HG03520 (cell line): ENCODE measurements around the gene KCNT1.

Experiments
- ATAC-seq: cut with Tn5 transposase; IDR thresholded peaks from one replicate; pipeline ENCODE4 v1.9.1; 2021; ENCODE audit warnings: mild to moderate bottlenecking, moderate library complexity; ENCODE audit not compliant: unreplicated experiment

The KCNT1 gene

DNA sequence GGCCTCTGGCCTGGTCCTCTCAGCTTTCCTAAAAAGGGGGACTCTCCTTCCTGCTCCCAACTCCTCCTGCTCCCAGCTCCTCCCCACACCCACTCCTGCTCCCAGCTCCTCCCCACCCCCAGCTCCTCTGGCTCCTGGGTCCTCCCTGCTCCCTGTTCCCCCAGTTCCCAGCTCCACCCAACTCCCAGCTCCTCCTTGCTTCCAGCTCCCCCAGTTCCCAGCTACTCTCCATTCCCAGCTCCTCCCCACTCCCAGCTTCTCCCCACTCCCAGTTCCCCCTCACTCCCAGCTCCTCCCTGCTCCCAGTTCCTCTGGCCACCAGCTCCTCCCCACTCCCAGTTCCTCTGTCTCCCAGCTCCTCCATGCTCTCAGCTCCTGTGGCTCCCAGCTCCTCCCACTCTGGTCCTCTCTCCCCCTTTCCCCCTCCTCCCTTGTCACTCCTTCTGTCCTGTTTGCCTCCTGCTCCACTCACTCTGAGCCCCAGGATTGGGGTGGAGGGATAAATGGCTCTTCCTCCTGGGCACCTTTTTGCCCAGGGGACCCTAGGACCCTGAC is 75.7 kb downstream of the KCNT1 start:
- no peak for ATAC-seq

DNA sequence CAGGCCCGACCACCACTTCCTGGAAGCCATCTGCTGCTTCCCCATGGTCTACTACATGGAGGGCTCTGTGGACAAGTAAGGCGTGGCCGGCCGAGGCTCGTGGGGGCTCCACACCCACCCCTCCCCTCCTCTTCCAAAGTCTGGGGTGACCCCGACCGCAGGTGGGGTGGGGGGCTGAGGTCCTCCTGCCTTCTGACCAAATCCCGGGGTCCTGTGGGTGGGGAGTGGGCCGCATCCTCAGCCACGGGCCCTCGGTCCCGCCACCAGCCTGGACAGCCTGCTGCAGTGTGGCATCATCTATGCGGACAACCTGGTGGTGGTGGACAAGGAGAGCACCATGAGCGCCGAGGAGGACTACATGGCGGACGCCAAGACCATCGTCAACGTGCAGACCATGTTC is 76.4 kb downstream of the KCNT1 start:
- ATAC-seq, result no peak

- no peak for ATAC-seq
Observed at GRCh38 chr9:135779571-135779970, 77.6 kb downstream of the KCNT1 start.

DNA sequence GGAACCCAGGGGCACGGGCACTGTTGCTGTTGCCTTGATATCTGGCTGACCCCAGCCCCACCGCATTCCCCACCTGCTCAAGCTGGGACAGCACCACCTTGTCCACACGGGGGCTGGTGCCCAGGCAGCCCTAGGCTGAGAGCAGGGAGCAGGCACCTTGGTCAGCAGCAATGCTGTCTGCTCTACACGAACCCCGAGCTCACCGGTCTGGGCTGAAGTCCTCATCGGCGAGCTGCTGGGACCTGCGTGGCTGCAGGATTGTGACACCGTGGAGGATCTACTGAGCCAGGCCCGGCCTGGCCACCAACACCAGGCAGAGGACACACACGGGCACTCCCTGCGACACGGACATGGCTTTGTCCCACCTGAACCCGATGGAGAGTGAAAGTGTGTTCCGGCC is 78.1 kb downstream of the KCNT1 start:
- no peak for ATAC-seq

DNA sequence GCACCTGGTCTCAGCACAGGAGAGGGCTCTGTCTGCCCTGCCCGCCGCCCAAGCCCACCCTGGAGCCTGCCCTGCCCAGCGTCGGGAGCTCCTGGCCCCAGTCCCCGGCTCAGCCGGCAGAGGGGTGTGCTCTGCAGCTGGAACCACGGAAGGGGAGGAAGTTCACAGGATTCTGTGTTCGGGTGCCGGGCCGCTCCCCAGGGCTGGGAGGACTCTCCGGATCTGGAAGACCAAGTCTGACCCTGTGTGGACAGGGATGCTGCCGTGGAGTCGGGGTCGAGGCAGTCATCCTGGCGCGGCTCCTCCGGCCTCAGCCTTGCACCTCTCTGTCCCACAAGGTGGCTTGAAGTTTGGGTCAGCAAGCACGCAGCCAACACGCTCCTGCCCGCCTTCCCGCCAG is 78.6 kb downstream of the KCNT1 start:
- no peak for ATAC-seq

- no peak for ATAC-seq
Observed at GRCh38 chr9:135782946-135783345, 81.0 kb downstream of the KCNT1 start.

- no peak for ATAC-seq
Observed at GRCh38 chr9:135783540-135784245, 81.7 kb downstream of the KCNT1 start.

DNA sequence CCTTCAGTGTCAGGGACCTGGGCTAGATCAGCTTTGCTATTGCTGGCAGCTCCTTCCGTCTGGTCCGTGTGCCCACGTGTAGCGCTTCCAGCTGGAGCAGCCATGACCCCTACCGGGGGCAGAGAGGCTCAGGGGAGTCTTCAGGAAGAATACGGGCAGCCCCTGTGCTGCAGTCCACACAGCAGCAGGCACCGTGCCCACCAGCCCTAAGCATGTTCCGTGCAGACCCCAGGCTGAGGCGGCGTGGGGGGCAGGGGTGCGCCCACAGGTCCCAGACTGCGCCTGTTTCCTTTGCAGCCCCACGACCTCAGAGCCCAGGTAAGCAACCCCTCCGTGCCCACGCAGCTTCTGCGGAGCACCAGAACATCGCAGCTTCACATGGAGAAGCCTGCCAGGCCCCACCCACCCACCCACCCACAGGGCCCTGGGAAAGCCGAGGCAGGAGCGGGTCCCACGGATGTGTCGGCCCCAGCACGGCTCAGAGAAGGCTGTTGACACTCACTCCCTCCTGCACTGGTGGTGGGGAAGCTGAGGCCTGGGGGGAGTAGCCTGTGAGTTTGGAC is 83.1 kb downstream of the KCNT1 start:
- no peak for ATAC-seq

DNA sequence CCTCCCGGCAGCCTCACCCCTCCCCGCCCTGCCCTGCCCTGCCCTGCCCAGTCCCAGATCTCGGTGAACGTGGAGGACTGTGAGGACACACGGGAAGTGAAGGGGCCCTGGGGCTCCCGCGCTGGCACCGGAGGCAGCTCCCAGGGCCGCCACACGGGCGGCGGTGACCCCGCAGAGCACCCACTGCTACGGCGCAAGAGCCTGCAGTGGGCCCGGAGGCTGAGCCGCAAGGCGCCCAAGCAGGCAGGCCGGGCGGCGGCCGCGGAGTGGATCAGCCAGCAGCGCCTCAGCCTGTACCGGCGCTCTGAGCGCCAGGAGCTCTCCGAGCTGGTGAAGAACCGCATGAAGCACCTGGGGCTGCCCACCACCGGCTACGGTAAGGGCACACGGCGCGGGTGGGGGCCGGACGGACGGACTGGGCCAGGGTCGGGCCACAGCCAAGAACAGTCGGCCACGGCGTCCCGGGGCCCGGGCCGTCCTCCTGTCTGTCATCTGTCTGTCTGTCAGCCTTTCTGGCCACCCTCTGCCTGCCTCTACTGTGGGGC is 84.2 kb downstream of the KCNT1 start:
- ATAC-seq, result no peak

- ATAC-seq, result no peak
Observed at GRCh38 chr9:135787317-135787716, 85.3 kb downstream of the KCNT1 start.

DNA sequence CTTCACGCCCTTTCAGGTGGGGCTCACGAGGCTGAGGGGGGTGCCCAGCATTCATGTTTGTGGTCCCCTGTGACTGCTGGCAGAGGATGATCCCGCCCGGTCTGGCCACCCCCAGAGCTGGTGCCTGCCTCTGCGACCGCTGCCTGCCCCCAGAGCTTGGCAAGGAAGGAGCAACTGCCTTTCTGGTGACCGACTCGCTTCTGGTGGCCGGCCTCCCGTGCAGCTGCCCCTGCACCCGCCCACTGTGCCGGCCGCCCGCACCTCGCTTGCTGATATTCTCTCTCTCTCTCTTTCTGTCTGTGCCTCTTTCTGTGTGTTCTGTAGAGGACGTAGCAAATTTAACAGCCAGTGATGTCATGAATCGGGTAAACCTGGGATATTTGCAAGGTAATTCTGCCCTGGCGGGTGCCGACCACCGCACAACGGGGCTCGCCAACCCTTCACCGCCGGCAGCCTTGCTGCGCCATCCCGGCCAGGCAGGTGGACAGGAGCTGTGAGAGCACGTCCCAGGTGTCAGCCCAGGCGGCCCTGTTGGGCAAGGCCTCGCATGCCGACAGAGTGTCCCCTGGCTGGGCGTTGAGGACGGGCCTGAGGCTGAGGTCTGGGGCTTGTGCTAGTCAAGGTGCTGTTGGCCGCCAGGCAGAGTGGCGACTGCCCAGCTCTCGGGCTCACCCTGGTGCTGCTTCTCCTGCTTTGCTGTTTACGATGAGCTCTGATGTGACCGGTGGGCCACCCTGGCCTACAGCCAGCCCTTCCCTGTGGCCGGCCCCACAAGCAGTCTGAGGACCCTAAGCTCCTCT is 86.0 kb downstream of the KCNT1 start:
- ATAC-seq, result no peak

DNA sequence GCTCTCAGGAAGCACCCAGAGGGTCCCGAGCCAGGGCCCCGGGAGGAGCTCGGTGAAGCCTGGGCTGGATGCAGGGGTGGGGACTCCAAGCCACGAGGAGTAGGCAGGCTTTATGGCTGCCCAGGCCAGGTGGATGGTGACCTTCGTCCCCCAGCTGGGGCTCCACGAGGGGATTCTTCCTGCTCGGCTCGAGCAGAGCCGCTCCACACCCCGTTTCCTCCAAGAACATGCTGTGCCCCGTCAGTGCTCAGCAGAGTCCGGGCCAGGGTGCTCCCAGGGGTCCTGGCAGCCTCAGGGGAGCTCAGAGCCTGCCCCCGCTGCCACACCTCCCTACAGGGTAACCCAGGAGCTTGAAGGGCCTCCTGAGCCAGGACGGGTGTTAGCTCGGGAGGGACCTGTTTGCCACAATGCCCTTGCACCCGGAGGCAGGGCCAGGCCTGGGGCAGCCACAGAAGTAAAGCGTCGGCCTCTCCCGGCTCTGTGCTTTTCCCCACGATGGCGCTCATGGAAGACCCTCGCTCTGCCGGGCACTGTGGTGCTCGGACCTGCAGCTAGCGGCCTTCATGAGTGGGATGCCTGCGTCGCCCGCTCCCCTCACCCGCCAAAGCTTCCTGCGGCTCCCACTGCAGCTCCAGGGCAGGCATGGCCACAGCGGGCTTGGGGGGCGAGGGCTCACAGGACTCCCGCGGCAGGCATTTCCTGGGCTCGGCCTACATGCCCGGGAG is 86.8 kb downstream of the KCNT1 start:
- ATAC-seq, result no peak

DNA sequence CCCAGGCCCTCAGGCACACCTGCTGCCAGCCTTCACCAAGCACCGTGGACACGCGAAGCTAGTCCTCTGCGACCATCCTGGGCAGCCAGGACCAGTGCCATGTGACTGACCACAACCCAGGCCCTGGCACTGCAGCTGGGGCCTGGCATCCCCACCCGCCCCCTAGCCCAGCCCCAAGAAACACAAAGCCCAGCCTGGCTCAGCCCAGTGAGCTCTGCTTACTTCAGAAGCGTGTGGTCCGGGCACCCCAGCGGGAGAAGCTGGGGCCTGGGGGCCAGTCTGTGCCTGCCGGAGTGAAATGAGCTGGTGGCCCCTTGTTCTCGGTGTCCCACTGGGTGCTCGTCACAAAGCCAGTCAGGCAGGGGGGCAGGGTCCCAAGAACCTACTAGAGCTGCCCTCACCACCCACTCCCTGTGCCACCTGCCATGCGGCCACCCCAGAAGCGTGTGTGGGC is 87.9 kb downstream of the KCNT1 start:
- no peak for ATAC-seq

DNA sequence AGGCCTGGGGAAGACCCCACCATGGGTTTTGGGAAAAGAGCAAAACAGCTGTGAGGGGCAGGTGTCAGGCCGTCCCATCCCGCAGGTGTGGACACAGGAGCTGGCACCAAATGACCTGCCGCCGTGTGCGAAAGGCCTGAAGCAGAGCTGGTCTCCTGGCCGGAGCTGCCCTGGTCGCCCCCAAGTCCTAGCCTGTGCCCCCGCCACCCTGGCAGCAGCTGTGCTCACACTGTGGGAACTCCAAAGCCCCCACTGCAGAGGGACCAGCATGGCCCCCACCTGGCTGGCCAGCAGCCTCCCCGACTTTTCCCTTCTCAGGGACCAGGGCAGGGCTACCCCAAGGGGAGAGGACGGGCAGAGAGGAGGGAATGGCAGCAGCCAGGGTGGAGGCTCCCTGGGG is 88.4 kb downstream of the KCNT1 start:
- no peak for ATAC-seq

- ATAC-seq, result no peak
Observed at GRCh38 chr9:135790850-135791249, 88.9 kb downstream of the KCNT1 start.

- ATAC-seq, result no peak
Observed at GRCh38 chr9:135791431-135792267, 89.7 kb downstream of the KCNT1 start.

- ATAC-seq, result no peak
Observed at GRCh38 chr9:135792268-135793128, 90.5 kb downstream of the KCNT1 start.

DNA sequence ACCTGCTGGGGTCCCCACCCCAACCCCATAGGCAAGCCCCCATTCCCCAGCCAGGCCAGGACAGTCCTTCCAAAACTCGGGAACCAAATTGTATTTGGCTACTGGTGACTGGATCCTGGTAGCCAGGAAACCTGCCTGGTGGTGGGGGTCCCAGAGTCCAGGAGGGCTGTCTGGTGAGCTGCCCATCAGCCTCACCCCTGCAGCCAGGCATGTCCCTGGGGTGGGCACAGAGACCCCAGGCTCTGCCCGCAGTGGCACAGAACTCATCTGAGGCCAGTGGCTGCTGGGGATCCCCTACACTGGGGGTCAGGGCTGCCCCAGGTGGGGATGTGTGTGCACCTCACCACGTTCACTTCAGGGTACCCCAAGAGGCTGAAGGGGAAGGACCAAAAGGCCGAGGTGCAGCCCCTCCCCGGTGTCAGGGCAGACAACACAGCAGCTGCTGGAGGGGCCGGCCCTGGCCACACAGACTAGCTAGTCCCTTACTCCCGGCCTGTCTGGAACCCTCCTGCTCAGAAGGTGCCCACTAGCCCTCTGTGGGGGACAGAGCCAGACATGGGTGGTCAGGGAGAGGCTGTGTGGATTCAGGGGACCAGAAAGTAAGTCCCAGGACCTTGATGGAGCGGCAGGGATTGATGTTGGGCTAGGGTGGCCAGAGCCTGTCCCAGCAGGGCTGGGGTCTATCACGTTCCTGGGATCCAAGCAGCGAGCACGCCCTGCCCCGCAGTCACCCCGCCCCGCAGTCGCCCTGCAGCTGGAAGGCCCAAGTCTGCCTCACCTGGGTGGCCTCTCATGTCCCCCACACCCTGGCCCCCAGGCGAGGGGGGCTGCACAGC is 91.5 kb downstream of the KCNT1 start:
- no peak for ATAC-seq
